ENCODE results near the gene CRLF1.

The CRLF1 gene

GRCh38 chr19:18636183-18636968 lies 29.8 kb upstream of the CRLF1 start:
- peak; percentile 99 for DNase-seq

- DNase-seq = no peak
Observed at GRCh38 chr19:18635831-18636182, 29.2 kb upstream of the CRLF1 start.

- no peak for DNase-seq
Observed at GRCh38 chr19:18634612-18635297, 28.2 kb upstream of the CRLF1 start.

GRCh38 chr19:18633321-18633720 lies 26.7 kb upstream of the CRLF1 start:
- DNase-seq = no peak

- no peak for DNase-seq
Observed at GRCh38 chr19:18629166-18630088, 22.8 kb upstream of the CRLF1 start.

- DNase-seq = no peak
Observed at GRCh38 chr19:18626906-18627305, 20.3 kb upstream of the CRLF1 start.

- no peak for DNase-seq
Observed at GRCh38 chr19:18620902-18621301, 14.3 kb upstream of the CRLF1 start.

- DNase-seq = no peak
Observed at GRCh38 chr19:18620311-18620710, 13.7 kb upstream of the CRLF1 start.

GRCh38 chr19:18618236-18618635 lies 11.6 kb upstream of the CRLF1 start:
- no peak for DNase-seq

GRCh38 chr19:18617562-18617961 lies 11.0 kb upstream of the CRLF1 start:
- no peak for DNase-seq

GRCh38 chr19:18616023-18616422 lies 9.4 kb upstream of the CRLF1 start:
- no peak for DNase-seq

GRCh38 chr19:18613589-18614234 lies 7.1 kb upstream of the CRLF1 start:
- DNase-seq = no peak

GRCh38 chr19:18612772-18613588 lies 6.4 kb upstream of the CRLF1 start, which contains the start of gene TMEM59L:
Gene TMEM59L (plus strand): TSS chr19:18612870. CDS start chr19:18612959, 89 bp downstream.
- no peak for DNase-seq

- DNase-seq = no peak
Observed at GRCh38 chr19:18612051-18612771, 5.6 kb upstream of the CRLF1 start.

- no peak for DNase-seq
Observed at GRCh38 chr19:18611327-18612050, 4.9 kb upstream of the CRLF1 start.

- DNase-seq = no peak
Observed at GRCh38 chr19:18610556-18611326, 4.1 kb upstream of the CRLF1 start.

- DNase-seq = no peak
Observed at GRCh38 chr19:18610245-18610555, 3.6 kb upstream of the CRLF1 start.

GRCh38 chr19:18609717-18610051 lies 3.1 kb upstream of the CRLF1 start:
- DNase-seq = no peak

- DNase-seq = no peak
Observed at GRCh38 chr19:18608805-18609716, 2.5 kb upstream of the CRLF1 start.
